Stimulated activated CD8-positive, alpha-beta memory T cell treated with anti-CD3 and anti-CD28 coated beads, Interleukin-2, amount 100 ng/mL, for 1 hour (primary cell): Measurements from ENCODE around the gene CCDC18.
"Not testable (repeated sequence)": the region's sequence is repeated elsewhere in the genome, so short reads cannot be mapped to it uniquely, and the experiment has no call there.

Source experiments
- DNase-seq, 2 donors: peaks; one replicate each; pipeline ENCODE4 v3.0.0-alpha.2; 2020; ENCODE audit warnings: low read depth in 2 of 2

CCDC18 gene

GRCh38 chr1:93239863-93240262 is 59.3 kb downstream of the CCDC18 start:
- DNase-seq = no peak

DNA sequence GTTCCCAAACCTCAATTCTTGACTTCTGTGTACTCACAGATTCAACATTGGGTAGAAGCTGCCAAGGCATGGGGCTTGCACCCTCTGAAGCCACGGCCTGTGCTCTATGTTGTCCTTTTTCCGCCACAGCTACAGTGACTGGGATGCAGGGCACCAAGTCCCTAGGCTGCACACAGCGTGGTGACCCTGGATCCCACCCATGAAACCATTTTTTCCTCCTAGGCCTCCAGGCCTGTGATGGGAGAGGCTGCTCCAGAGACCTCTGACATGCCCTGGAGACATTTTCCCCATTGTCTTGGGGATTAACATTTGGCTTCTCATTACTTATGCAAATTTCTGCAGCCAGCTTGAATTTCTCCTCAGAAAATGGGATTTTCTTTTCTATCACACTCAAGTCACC is 62.7 kb downstream of the CCDC18 start:
- DNase-seq = not testable (repeated sequence)

DNA sequence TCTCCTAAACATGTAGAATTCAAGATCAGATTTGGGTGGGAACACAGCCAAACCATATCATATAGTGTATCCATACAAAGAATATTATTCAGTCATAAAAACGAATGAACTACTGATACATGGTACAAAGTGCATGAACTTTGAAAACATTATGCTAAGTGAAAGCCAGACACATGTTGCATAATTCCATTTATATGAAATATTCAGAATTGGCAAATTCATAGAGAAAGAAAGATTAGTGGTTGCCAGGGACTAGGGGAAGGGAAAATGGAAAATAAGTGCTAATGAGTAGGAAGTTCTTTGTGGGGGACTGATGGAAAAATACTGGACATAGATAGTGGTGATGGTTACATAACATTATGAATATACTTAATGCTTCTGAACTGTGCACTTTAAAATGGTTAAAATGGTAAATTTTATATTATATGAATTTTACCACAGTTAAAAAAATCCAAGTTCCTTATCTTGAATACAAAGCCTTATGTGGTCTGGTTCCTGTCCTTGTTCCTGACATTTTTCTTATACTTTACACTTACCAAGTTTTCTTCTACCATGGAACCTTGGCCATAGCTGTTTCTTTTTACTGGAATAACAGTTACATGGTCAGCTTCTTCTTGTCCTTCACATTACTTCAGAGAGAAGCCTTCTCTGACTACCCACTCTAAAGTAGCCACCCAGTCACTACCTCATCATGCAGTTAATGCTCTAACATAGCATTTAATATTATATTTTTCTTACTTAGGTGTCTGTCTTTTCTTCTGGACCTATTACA is 64.0 kb downstream of the CCDC18 start:
- no peak for DNase-seq

GRCh38 chr1:93251966-93252365 is 71.4 kb downstream of the CCDC18 start:
- no peak for DNase-seq

DNA sequence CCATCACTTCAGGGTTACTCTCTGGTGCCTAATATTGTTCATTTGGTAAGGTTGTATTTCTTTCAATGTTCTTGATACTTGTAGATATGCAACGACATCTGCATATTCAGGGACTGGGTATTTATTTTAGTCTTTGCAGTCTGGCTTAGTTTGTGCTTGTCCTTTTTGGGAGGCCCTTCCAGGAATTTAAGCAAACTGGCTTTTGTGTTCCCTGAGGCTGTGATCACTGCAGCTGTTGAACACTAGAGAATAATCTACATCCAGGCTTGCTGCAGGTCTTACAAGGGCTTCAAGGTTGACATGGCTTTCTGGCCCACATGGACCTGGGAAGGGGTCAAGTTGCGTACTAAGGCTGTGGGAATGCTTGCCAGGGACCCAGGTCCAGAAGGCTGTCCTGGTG is 72.1 kb downstream of the CCDC18 start:
- DNase-seq = no peak

DNA sequence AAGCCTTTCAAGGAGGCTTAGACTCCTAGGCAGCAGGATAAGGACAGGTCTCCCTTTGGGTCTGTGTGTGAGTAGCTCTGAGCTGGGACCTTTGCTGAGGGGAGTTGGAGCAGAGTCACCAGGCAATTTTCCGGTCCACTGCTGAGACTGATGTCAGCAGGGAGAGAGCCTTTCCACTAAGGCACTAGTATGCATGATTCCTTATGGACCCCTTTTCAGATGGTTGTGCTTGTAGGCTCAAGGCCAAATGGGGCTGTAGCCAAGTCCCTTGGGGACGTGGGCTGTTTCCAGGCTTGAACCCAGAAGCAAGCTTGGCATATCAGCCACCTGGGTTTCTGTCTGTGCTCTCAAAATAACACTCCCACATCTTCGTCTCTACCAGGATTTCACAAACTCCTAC is 73.0 kb downstream of the CCDC18 start:
- no peak for DNase-seq

DNA sequence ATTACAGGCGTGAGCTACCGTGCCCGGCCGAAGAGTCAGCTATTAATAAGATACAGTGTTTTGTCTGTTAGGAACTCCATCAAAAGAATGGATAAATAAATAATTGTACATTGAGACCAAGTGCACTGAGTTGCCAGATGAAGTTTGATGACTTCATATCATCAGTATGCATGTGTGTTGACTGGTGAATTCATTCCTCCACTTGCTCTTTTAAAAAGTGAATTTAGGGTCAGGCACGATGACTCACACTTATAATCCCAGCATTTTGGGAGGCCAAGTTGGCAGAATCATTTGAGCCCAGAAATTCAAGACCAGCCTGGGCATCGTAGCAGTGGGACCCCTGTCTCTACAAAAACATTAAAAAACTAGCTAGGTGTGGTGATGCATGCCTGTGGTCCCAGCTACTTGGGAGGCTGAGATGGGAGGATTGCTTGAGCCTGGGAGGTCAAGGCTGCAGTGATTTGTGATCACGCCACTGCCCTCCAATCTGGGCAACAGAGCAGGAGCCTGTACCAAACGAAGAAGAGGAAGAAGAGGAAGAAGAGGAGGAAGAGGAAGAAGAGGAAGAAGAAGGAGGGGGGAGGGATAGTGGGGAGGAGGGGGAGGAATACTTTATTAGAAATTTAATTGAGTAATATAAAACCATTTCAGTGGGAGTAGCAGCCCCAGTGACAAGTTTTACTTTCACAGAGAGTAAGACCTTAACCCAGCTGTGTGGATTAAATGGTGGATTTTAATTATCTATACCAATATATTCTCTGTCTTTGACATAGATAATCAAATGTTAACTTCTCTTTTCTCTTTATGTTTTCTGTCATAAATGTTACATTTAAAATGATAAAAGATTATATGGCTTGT is 74.9 kb downstream of the CCDC18 start:
- DNase-seq = no peak

- DNase-seq = no peak
These were observed 75.9 kb downstream of the CCDC18 start for GRCh38 chr1:93256433-93256832.

DNA sequence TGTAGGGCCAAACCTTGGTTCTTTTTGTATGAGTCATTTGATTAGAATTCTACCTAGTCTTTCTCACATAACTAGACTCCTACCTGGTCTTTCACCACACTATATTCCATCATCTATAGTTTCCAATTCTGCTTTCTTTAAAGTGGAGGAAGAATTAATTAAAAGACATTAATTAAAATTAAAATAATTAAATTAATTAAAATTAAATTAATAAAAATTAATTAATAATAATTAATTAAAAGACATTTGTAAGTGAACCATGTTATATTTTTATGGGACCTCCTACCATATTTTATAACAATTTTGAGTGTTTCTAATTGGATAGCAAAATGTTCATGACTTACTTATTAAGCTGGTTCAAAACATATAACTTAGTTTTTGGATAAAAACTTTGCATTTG is 77.4 kb downstream of the CCDC18 start:
- DNase-seq = no peak

DNA sequence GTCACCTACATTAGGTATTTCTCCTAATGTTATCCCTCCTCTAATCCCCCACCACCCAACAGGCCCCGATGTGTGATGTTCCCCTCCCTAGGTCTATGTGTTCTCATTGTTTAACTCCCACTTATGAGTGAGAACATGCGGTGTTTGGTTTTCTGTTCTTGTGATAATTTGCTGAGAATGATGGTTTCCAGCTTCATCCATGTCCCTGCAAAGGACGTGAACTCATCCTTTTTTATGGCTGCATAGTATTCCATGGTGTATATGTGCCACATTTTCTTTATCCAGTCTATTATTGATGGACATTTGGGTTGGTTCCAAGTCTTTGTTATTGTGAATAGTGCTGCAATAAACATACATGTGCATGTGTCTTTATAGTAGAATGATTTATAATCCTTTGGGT is 80.2 kb downstream of the CCDC18 start:
- not testable (repeated sequence) for DNase-seq

DNA sequence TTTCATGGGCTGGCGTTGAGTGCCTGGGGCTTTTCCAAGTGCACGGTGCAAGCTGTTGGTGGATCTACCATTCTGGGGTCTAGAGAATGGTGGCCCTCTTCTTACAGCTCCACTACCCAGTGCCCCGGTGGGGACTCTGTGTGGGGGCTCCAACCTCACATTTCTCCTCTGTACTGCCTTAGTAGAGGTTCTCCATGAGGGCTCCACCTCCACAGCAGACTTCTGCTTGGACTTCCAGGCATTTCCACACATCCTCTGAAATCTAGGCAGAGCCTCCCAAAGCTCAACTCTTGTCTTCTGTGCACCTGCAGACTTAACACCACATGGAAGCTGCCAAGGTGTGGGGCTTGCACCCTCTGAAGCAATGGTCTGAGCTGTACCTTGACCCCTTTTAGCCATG is 82.1 kb downstream of the CCDC18 start:
- DNase-seq = no peak

DNA sequence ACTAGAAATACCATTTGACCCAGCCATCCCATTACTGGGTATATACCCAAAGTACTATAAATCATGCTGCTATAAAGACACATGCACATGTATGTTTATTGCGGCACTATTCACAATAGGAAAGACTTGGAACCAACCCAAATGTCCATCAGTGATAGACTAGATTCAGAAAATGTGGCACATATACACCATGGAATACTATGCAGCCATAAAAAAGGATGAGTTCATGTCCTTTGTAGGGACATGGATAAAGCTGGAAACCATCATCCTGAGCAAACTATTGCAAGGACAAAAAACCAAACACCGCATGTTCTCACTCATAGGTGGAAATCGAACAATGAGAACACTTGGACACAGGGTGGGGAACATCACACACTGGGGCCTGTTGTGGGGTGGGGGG is 88.4 kb downstream of the CCDC18 start:
- not testable (repeated sequence) for DNase-seq

- not testable (repeated sequence) for DNase-seq
These were observed 94.7 kb downstream of the CCDC18 start for GRCh38 chr1:93275262-93275633.

DNA sequence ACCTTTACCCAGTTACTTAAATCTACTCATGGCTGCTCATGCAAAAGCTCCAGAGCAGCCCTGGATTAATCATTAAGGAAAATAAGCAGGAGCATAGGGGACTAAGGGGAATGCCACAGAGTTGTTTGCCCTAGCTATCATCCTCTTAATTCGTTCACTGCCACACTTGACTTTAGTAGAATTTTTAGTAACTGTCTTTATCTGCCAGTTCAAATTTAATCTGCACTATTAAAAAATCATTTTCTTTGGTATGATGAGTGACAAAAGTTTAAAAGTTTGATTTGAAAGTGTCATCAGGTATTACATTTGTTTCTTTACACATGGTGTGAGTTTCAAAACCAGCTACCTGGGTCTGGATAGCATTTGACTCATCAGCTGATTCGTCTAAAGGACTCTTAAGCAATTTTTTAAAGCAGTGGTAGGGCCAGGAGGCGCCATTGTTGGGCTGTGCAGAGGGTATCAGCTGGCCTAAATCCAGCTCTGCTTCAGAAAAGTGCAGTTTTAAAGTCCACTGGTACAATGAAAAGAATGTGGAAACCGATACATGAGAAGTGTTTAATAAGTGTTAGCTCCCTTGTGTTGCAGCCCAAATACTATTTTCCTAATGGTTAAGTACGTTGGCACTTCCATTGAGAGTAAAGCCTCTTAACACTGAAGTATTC is 95.2 kb downstream of the CCDC18 start:
- DNase-seq = no peak

DNA sequence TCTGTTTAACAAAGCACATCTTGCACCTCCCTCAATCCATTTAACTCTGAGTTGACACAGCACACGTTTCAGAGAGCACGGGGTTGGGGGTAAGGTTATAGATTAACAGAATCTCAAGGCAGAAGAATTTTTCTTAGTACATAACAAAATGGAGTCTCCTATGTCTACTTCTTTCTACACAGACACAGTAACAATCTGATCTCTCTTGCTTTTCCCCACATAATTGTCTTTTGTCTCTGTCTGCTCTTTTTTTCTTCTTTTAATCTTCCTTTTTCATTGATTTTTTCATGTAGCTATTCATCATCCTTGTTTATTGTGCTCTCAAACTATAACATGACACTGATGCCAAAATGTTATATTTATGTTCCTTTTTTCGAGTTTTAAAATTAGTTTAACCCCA is 97.0 kb downstream of the CCDC18 start:
- not testable (repeated sequence) for DNase-seq

DNA sequence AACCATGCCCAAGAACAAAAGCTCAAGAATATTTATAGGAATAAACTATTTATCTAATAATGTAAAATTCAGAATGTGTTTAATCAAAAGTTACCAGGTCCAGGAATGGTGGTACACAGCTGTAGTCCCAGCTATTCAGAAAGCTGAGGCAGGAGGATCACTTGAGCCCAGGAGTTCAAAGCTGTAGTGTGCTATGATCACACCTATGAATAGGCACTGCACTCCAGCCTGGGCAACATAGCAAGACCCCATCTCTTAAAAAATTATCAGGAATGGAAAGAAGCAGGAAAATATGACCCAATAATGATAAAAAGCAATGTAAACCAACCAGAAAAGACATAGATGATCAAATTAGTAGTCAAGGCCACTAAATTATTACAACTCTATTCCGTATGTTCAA is 103.0 kb downstream of the CCDC18 start:
- DNase-seq = no peak

DNA sequence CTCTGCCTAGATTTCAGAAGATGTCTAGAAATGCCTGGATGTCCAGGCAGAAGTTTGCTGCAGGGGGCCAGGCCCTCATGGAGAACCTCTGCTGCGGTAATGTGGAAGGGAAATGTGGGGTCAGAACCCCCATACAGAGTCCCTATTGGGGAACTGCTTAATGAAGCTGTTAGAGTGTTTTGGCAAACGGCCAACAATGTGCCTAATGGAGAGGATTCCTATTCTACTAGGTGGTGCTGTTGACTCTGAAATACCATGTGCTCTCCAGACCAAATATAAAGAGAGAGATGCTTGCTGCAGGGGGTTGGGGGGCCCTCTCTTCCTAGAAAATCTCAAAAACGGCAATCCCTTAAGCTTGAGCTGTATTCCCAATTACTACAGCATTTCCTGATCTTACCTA is 108.0 kb downstream of the CCDC18 start:
- no peak for DNase-seq

DNA sequence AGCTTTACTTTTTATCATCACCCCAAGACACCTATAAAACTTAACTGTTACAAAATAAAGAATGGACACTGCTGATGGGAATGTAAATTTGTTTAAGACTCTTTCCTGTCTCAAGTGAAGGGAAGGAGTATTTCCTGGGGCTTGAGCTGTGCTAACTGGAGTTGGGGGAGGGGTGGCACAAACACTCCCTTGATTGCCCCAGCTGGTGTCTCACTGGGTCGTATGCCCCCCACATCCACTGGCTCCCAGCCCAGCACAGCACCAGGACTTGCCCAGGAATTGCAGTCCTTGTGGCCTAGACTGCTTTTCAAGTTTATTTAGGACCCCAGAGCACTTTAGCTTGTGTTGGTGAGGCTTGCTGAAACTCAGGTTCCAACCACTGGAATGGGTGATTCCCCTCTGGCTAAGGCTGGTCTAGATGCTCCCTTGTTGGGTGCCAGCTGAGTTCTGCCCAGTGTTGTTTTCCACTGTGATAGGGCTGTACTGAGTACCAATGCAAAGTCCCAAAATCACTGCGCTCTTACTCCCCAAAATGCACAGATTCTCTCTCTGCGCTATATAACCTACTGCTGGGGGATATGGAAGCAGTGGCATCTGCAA is 116.1 kb downstream of the CCDC18 start:
- DNase-seq = no peak

GRCh38 chr1:93301131-93301530 is 120.6 kb downstream of the CCDC18 start:
- DNase-seq = no peak

GRCh38 chr1:93302078-93302477 is 121.6 kb downstream of the CCDC18 start:
- no peak for DNase-seq

GRCh38 chr1:93304716-93305138 is 124.2 kb downstream of the CCDC18 start:
- peak; percentile 1 to 9 for DNase-seq

GRCh38 chr1:93306920-93307319 is 126.4 kb downstream of the CCDC18 start:
- DNase-seq = no peak
